IMR-90 (cell line): ENCODE measurements around the gene ATP8B4. TPM values are rescaled to one million over a fixed set of nuclear protein-coding genes. Genes with fewer than 3 reads are reported as not detected.

Source experiments
- ATAC-seq: fragments of 200-7000 bp; cut with Tn5 transposase; 2 replicates; pipeline ENCODE4 v1.9.1; 2020; ENCODE audit warnings: low read depth, mild to moderate bottlenecking, moderate library complexity
- BruUV-seq: library from RNA; stranded (reverse); fragments of 400-500 nt; replicated peaks from 2 replicates; lab custom pipeline; 2021; lab: Mats Ljungman, UMichigan
- CTCF ChIA-PET: fragments of 300-600 bp; formaldehyde crosslinking; extraction: SDS; loops from one replicate; lab custom pipeline; 2021; ENCODE audit warnings: antibody characterized with exemption; lab: Yijun Ruan, JAX
- POLR2A ChIA-PET: fragments of 300-600 bp; sonication (Branson Sonifier 250); formaldehyde crosslinking; loops from one replicate; lab custom pipeline; 2022; ENCODE audit warnings: antibody characterized with exemption; ENCODE audit not compliant: unreplicated experiment; lab: Charles Lee
- DNase-seq: peaks from one replicate; pipeline ENCODE4 v3.0.0; 2013
- H2AFZ ChIP-seq: replicated peaks from 2 replicates; pipeline ENCODE3; 2013; ENCODE audit warnings: low read length, mild to moderate bottlenecking; ENCODE audit not compliant: poor library complexity
- H2AK5ac ChIP-seq: 2 replicates; pipeline ENCODE4 v1.6.1; 2013; ENCODE audit warnings: low read depth, low read length, inconsistent platforms
- H2AK9ac ChIP-seq: replicated peaks from 2 replicates; pipeline ENCODE3; 2013; ENCODE audit warnings: mild to moderate bottlenecking, low read depth, low read length, moderate library complexity; ENCODE audit not compliant: poor library complexity
- H2BK120ac ChIP-seq: 2 replicates; pipeline ENCODE4 v1.6.1; 2013; ENCODE audit warnings: low read depth, low read length, inconsistent platforms
- H2BK15ac ChIP-seq: 3 replicates; pipeline ENCODE4 v1.6.1; 2013; ENCODE audit warnings: low read depth, low read length, inconsistent platforms
- H2BK20ac ChIP-seq: 2 replicates; pipeline ENCODE4 v1.6.1; 2013; ENCODE audit warnings: low read depth, mild to moderate bottlenecking, inconsistent platforms, low read length, moderate library complexity
- H2BK5ac ChIP-seq: 2 replicates; pipeline ENCODE4 v1.6.1; 2013; ENCODE audit warnings: mild to moderate bottlenecking, low read depth, low read length, inconsistent platforms; ENCODE audit not compliant: poor library complexity, severe bottlenecking
- H3K14ac ChIP-seq: replicated peaks from 2 replicates; pipeline ENCODE4 v1.6.1; 2013; ENCODE audit warnings: low read depth, low read length, inconsistent platforms
- H3K18ac ChIP-seq: 2 replicates; pipeline ENCODE4 v1.6.1; 2013; ENCODE audit warnings: low read depth, low read length, control low read depth
- H3K23ac ChIP-seq: 2 replicates; pipeline ENCODE4 v1.6.1; 2013; ENCODE audit warnings: low read depth, low read length, inconsistent platforms
- H3K27ac ChIP-seq: 2 replicates; pipeline ENCODE4 v1.5.1; 2013; ENCODE audit warnings: mild to moderate bottlenecking, control low read depth, low read length; ENCODE audit not compliant: insufficient read depth
- H3K27me3 ChIP-seq: 2 replicates; pipeline ENCODE4 v1.6.1; 2013; ENCODE audit warnings: low read length; ENCODE audit not compliant: control insufficient read depth, insufficient read depth
- H3K36me3 ChIP-seq: 2 replicates; pipeline ENCODE4 v1.6.1; 2013; ENCODE audit warnings: low read length, mixed read lengths; ENCODE audit not compliant: control insufficient read depth, insufficient read depth
- H3K4ac ChIP-seq: 2 replicates; pipeline ENCODE4 v1.6.1; 2013; ENCODE audit warnings: low read depth, low read length, inconsistent platforms
- H3K4me1 ChIP-seq: 2 replicates; pipeline ENCODE4 v1.6.1; 2013; ENCODE audit warnings: low read length, mixed read lengths; ENCODE audit not compliant: control insufficient read depth, insufficient read depth
- H3K4me2 ChIP-seq: 2 replicates; pipeline ENCODE4 v1.6.1; 2013; ENCODE audit warnings: low read depth, mild to moderate bottlenecking, control low read depth, low read length, moderate library complexity
- H3K4me3 ChIP-seq: 2 replicates; pipeline ENCODE4 v1.5.1; 2013; ENCODE audit warnings: low read depth, mild to moderate bottlenecking, control low read depth, low read length, moderate library complexity; ENCODE audit not compliant: insufficient read depth
- H3K56ac ChIP-seq: 2 replicates; pipeline ENCODE4 v1.6.1; 2013; ENCODE audit warnings: low read length, inconsistent platforms; ENCODE audit not compliant: insufficient read depth; ENCODE audit errors: extremely low read depth
- H3K79me1 ChIP-seq, 2 experiments: 2 replicates each; pipeline ENCODE4 v1.6.1; 2013; ENCODE audit warnings: low read length in 2 of 2, inconsistent platforms in 1 of 2, low read depth in 1 of 2
- H3K9ac ChIP-seq: 2 replicates; pipeline ENCODE4 v1.6.1; 2013; ENCODE audit warnings: low read depth, low read length, control low read depth
- H3K9me1 ChIP-seq: 2 replicates; pipeline ENCODE4 v1.6.1; 2013; ENCODE audit warnings: low read length, inconsistent platforms; ENCODE audit not compliant: insufficient read depth
- H3K9me3 ChIP-seq: 2 replicates; pipeline ENCODE4 v1.6.1; 2013; ENCODE audit warnings: low read length; ENCODE audit not compliant: control insufficient read depth, insufficient read depth
- H4K20me1 ChIP-seq: 2 replicates; pipeline ENCODE4 v1.6.1; 2013; ENCODE audit warnings: low read length, inconsistent platforms; ENCODE audit not compliant: insufficient read depth
- H4K5ac ChIP-seq: 2 replicates; pipeline ENCODE4 v1.6.1; 2013; ENCODE audit warnings: mild to moderate bottlenecking, low read depth, low read length, control low read depth
- H4K8ac ChIP-seq, 2 experiments: 2 replicates each; pipeline ENCODE4 v1.6.1; 2013; ENCODE audit warnings: low read depth in 2 of 2, low read length in 2 of 2, control low read depth in 1 of 2, inconsistent platforms in 1 of 2
- H4K91ac ChIP-seq: 2 replicates; pipeline ENCODE4 v1.6.1; 2013; ENCODE audit warnings: low read depth, low read length, inconsistent platforms; ENCODE audit not compliant: insufficient read depth
- CHD1 ChIP-seq: IDR thresholded peaks from 2 replicates; pipeline ENCODE4 v1.6.1; 2012; ENCODE audit warnings: low read depth, low read length, improper control_type of control experiment
- POLR2A ChIP-seq: IDR thresholded peaks from 2 replicates; pipeline ENCODE4 v1.6.1; 2012; ENCODE audit warnings: mild to moderate bottlenecking, low read depth, low read length
- WGBS, 2 experiments: methylation state at CpG; one replicate each; pipeline versions ENCODE4 v1.1.5 to v1.1.7; 2013; ENCODE audit warnings: missing lambda C conversion rate in 2 of 2; ENCODE audit not compliant: insufficient read length in 1 of 2; ENCODE audit errors: extremely low coverage in 2 of 2; 5-methylcytosine and 5-hydroxymethylcytosine counted together
- dilution Hi-C: fragments of 300-500 bp; cut with HindIII; formaldehyde crosslinking; loops from one replicate; pipeline ENCODE4 v1.14.3; 2018; ENCODE audit warnings: low sequenced_read_pairs; ENCODE audit not compliant: unreplicated experiment
- in situ Hi-C: fragments of 300-500 bp; cut with MboI; formaldehyde crosslinking; loops from 3 replicates; pipeline ENCODE4 v1.14.3; 2019; ENCODE audit warnings: low sequenced_read_pairs, inconsistent platforms, mixed read lengths
- intact Hi-C: fragments of 100-400 bp; cut with micrococcal nuclease; formaldehyde crosslinking; loops from 2 replicates; pipeline ENCODE4 v1.10.0; 2022
- polyA plus RNA-seq, 3 experiments: library from polyadenylated mRNA; depleted of rRNA; stranded (reverse); fragments of >200 nt; gene quantifications; 2 replicates each; pipeline ENCODE4 v1.2.3, GENCODE V29; 2012; ENCODE audit warnings: low replicate concordance in 1 of 3
- total RNA-seq: library from RNA; depleted of rRNA; stranded (reverse); fragments of >200 nt; gene quantifications from 2 replicates; pipeline ENCODE4 v1.2.3, GENCODE V29; 2012
- TF ChIP-seq, protein P1 (sequence below): conservative IDR thresholded peaks from 2 replicates; pipeline ENCODE4 v1.5.1; 2012; ENCODE audit warnings: mild to moderate bottlenecking, low read depth, low read length, improper control_type of control experiment

The ATP8B4 gene
- total and polyA plus RNA-seq, 2 of the 4 experiments (the other 2 are of a cell fraction): 0.12 to 0.54 TPM

DNA sequence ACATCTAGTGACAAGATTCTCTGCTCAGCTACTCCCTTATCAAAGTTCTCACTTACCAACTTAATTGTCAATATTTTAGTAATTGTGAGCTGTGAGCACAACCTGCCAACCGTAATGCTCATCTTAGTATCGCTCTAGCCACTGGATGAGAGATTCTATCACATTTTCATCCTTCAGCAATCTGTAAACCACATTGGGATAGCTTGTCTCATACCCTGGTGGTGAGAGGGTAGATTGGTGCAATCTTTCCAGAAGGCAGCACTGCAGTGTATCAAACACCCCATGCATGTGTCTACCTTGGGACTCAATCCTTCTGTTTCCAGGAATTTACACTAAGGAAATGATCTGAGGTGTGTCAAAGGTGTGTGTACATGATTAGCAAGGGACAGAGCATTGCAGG, 18.9 kb upstream of the ATP8B4 start:
- WGBS, 2 experiments: no CpG with 5 or more reads among the region's 2 CpGs
- H3K9ac ChIP-seq: peak overlapping the region; percentile 36; the same call in 1 of the 2 replicates
- intact Hi-C loops: loop anchor here (1.0 to 5.0 kb wide), 7 partner anchors 87 to 981 kb away; partner anchors contain the start of genes COPS2, DTWD1, FAM227B and FGF7
- peak overlapping the region; percentile 98 for H2BK5ac ChIP-seq
- peak overlapping the region; percentile 84 for H2AK5ac ChIP-seq
- peak overlapping the region; percentile 26 for H2AK9ac ChIP-seq
- H2BK120ac ChIP-seq: peak overlapping the region; percentile 99
- H3K4me2 ChIP-seq: peak overlapping the region; percentile 15; the same call in 1 of the 2 replicates
- H3K56ac ChIP-seq: peak overlapping the region; percentile 88
- TF ChIP-seq POLR2A (peak; percentile 38), CHD1 (no peak)
- TF ChIP-seq, protein P1, sequence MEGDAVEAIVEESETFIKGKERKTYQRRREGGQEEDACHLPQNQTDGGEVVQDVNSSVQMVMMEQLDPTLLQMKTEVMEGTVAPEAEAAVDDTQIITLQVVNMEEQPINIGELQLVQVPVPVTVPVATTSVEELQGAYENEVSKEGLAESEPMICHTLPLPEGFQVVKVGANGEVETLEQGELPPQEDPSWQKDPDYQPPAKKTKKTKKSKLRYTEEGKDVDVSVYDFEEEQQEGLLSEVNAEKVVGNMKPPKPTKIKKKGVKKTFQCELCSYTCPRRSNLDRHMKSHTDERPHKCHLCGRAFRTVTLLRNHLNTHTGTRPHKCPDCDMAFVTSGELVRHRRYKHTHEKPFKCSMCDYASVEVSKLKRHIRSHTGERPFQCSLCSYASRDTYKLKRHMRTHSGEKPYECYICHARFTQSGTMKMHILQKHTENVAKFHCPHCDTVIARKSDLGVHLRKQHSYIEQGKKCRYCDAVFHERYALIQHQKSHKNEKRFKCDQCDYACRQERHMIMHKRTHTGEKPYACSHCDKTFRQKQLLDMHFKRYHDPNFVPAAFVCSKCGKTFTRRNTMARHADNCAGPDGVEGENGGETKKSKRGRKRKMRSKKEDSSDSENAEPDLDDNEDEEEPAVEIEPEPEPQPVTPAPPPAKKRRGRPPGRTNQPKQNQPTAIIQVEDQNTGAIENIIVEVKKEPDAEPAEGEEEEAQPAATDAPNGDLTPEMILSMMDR: peak; percentile 26; the same call in 1 of the 2 replicates
- peak overlapping the region; percentile 97 for H2BK20ac ChIP-seq
- peak overlapping the region; percentile 87 for H4K5ac ChIP-seq
- ATAC-seq: peak; percentile 16
- POLR2A ChIA-PET: interaction anchor here (0.8 kb wide), 1 partner anchor 88 kb away, joined by 4 read pairs; no protein-coding TSS in a partner anchor
- CTCF ChIA-PET: interaction anchor here (0.6 to 0.7 kb wide), 2 partner anchors 208 to 390 kb away, joined by 3 to 10 read pairs; no protein-coding TSS in a partner anchor
- peak; percentile 27 for DNase-seq
- H3K14ac ChIP-seq: peak overlapping the region; percentile 91
- H3K79me1 ChIP-seq: peaks cover 0 to 3% of the 10 kb centered on the region in 2 experiments; a peak in 1 of 4 replicates
- H3K23ac ChIP-seq: peak overlapping the region; percentile 82
- no peaks in the 10 kb centered on the region for H3K27me3 ChIP-seq
- H3K36me3 ChIP-seq: no peaks in the 10 kb centered on the region
- peak overlapping the region; percentile 93 for H4K91ac ChIP-seq
- dilution Hi-C loops: no loop called here
- peak overlapping the region; percentile 93 for H3K18ac ChIP-seq
- in situ Hi-C loops: loop anchor here (25.0 kb wide), 1 partner anchor 1426 kb away; no protein-coding TSS in a partner anchor
- H3K9me3 ChIP-seq: no peaks in the 10 kb centered on the region
- peak overlapping the region; percentile 31 for H3K27ac ChIP-seq
- H2BK15ac ChIP-seq: peak overlapping the region; percentile 6; the same call in 2 of the 3 replicates
- H3K9me1 ChIP-seq: peaks cover 7% of the 10 kb centered on the region
- H4K8ac ChIP-seq: peak overlapping the region; percentile 65 to 87
- peak overlapping the region; percentile 96 for H3K4ac ChIP-seq
- H2AFZ ChIP-seq: no peak overlapping the region
- BruUV-seq: TSS peak; percentile 86
- no peak overlapping the region for H3K4me3 ChIP-seq
- peaks cover 17% of the 10 kb centered on the region for H3K4me1 ChIP-seq
- H4K20me1 ChIP-seq: no peaks in the 10 kb centered on the region
